ENCODE data around the gene AP1B1.

- TF ChIP-seq CTCF (IDR thresholded peaks at IDR 0.05; ENCODE audit: poor library complexity) (no peak), EZH2phosphoT487 (IDR thresholded peaks at IDR 0.05; ENCODE audit: low read depth, severe bottlenecking, unreplicated experiment) (no peak)
These were observed 97.2 kb downstream of the AP1B1 start for GRCh38 chr22:29291215-29291614.
